Endothelial cell of umbilical vein (primary cell): ENCODE results near the gene SPAST. TPM values are rescaled to one million over a fixed set of nuclear protein-coding genes. Genes with fewer than 3 reads are reported as not detected.

Source experiments
- BruUV-seq: library from RNA; stranded (reverse); fragments of 400-500 nt; replicated peaks from 2 replicates; lab custom pipeline; 2021; lab: Mats Ljungman, UMichigan
- CTCF ChIA-PET: fragments of 300-600, 350-600 bp; sonication (Branson Sonifier 250); formaldehyde crosslinking; loops from one replicate; lab custom pipeline; 2021; ENCODE audit warnings: antibody characterized with exemption, inconsistent platforms; lab: Charles Lee
- POLR2A ChIA-PET: fragments of 300-600, 350-600 bp; sonication (Branson Sonifier 250); formaldehyde crosslinking; loops from one replicate; lab custom pipeline; 2021; ENCODE audit warnings: antibody characterized with exemption, inconsistent platforms; lab: Charles Lee
- DNase-seq: peaks from one replicate; pipeline ENCODE4 v3.0.0-alpha.2; 2011; ENCODE audit warnings: low read depth, low spot score
- FAIRE-seq: peaks from 2 replicates; lab custom pipeline; 2011; peaks lifted over from hg19 to GRCh38; lab: Jason Lieb, UNC
- H2AFZ ChIP-seq: 2 replicates; pipeline ENCODE4 v1.6.0; 2012; ENCODE audit warnings: low read depth, low read length, control low read depth, inconsistent platforms
- H3K27ac ChIP-seq: 2 replicates; pipeline ENCODE4 v1.5.1; 2011; ENCODE audit warnings: low read depth, mild to moderate bottlenecking, control low read depth, low read length, moderate library complexity; ENCODE audit not compliant: insufficient read depth
- H3K27me3 ChIP-seq, 2 experiments: 2 replicates each; pipeline versions ENCODE4 v1.6.0 to v1.6.1; 2011; ENCODE audit warnings: low read length in 2 of 2, mixed read lengths in 1 of 2; ENCODE audit not compliant: control insufficient read depth in 2 of 2, insufficient read depth in 2 of 2
- H3K36me3 ChIP-seq, 2 experiments: 2 replicates in 1 of 2; 3 replicates in 1 of 2; pipeline ENCODE4 v1.5.1; 2011; ENCODE audit warnings: low read length in 2 of 2, mild to moderate bottlenecking in 1 of 2, moderate library complexity in 1 of 2; ENCODE audit not compliant: control insufficient read depth in 2 of 2, insufficient read depth in 2 of 2; ENCODE audit errors: extremely low read depth in 1 of 2
- H3K4me1 ChIP-seq: 3 replicates; pipeline ENCODE4 v1.5.1; 2011; ENCODE audit warnings: mild to moderate bottlenecking, low read length; ENCODE audit not compliant: control insufficient read depth, insufficient read depth; ENCODE audit errors: extremely low read depth
- H3K4me2 ChIP-seq: 2 replicates; pipeline ENCODE4 v1.6.1; 2011; ENCODE audit warnings: low read length, control low read depth, mixed read lengths; ENCODE audit not compliant: insufficient read depth
- H3K4me3 ChIP-seq, 3 experiments: fragments of 200-600 bp in 1 of 3; sonication (generic), shearing (Covaris generic) in 1 of 3; replicated peaks in 1 of 3; 2 replicates each; pipeline ENCODE4 v1.5.1; 2011 to 2016; ENCODE audit warnings: control low read depth in 3 of 3, low read length in 3 of 3, mild to moderate bottlenecking in 2 of 3, inconsistent platforms in 1 of 3, low read depth in 1 of 3, moderate library complexity in 1 of 3; ENCODE audit not compliant: insufficient read depth in 1 of 3
- H3K79me2 ChIP-seq: 2 replicates; pipeline ENCODE4 v1.6.0; 2012; ENCODE audit warnings: low read length, inconsistent platforms; ENCODE audit not compliant: control insufficient read depth, insufficient read depth
- H3K9ac ChIP-seq: replicated peaks from 2 replicates; pipeline ENCODE3; 2011; ENCODE audit warnings: low read length, control low read depth; ENCODE audit not compliant: insufficient read depth; ENCODE audit errors: extremely low read depth
- H3K9me1 ChIP-seq: replicated peaks from 3 replicates; pipeline ENCODE4 v1.6.0; 2011; ENCODE audit warnings: mild to moderate bottlenecking, low read length; ENCODE audit not compliant: control insufficient read depth, insufficient read depth; ENCODE audit errors: extremely low read depth
- H3K9me3 ChIP-seq: replicated peaks from 2 replicates; pipeline ENCODE4 v1.5.1; 2012; ENCODE audit warnings: low read length, inconsistent platforms; ENCODE audit not compliant: control insufficient read depth, insufficient read depth
- H4K20me1 ChIP-seq: replicated peaks from 2 replicates; pipeline ENCODE3; 2011; ENCODE audit warnings: mild to moderate bottlenecking, low read length; ENCODE audit not compliant: control insufficient read depth, insufficient read depth; ENCODE audit errors: extremely low read depth
- CTCF ChIP-seq, 2 donors: IDR thresholded peaks; 1 replicate in 1 of 2; 2 replicates in 1 of 2; pipeline ENCODE4 v1.5.1; 2011; ENCODE audit warnings: low read length in 2 of 2, mild to moderate bottlenecking in 2 of 2, moderate library complexity in 2 of 2, control low read depth in 1 of 2, inconsistent platforms in 1 of 2, low read depth in 1 of 2; ENCODE audit not compliant: insufficient read depth in 1 of 2; ENCODE audit errors: extremely low read depth in 1 of 2
- EZH2 ChIP-seq: IDR thresholded peaks from 2 replicates; pipeline ENCODE4 v1.6.1; 2012; ENCODE audit warnings: borderline replicate concordance, low read depth, mild to moderate bottlenecking, moderate library complexity, low read length, inconsistent platforms; ENCODE audit not compliant: severe bottlenecking
- FOS ChIP-seq: IDR thresholded peaks from 2 replicates; pipeline ENCODE4 v1.6.1; 2011; ENCODE audit warnings: mild to moderate bottlenecking, low read length, moderate library complexity, borderline replicate concordance; ENCODE audit not compliant: insufficient read depth
- GATA2 ChIP-seq: IDR thresholded peaks from 2 replicates; pipeline ENCODE4 v1.7.0; 2011; ENCODE audit warnings: low read depth, mild to moderate bottlenecking, moderate library complexity, mixed read lengths, low read length; ENCODE audit not compliant: insufficient read length, insufficient read depth
- JUN ChIP-seq: IDR thresholded peaks from 2 replicates; pipeline ENCODE4 v1.6.1; 2011; ENCODE audit warnings: borderline replicate concordance, low read depth; ENCODE audit not compliant: insufficient read length, insufficient read depth
- MYC ChIP-seq: IDR thresholded peaks from one replicate; pipeline ENCODE4 v1.6.1; 2011; ENCODE audit warnings: mild to moderate bottlenecking, low read depth, low read length
- POLR2A ChIP-seq: IDR thresholded peaks from 2 replicates; pipeline ENCODE4 v1.6.1; 2012; ENCODE audit warnings: low read depth, mild to moderate bottlenecking, control low read depth, low read length
- POLR2AphosphoS5 ChIP-seq: IDR thresholded peaks from 2 replicates; pipeline ENCODE4 v1.6.1; 2012; ENCODE audit warnings: low read depth, mild to moderate bottlenecking, control low read depth, low read length, moderate library complexity; ENCODE audit not compliant: insufficient read depth
- dilution Hi-C: fragments of 300-500 bp; cut with MboI; formaldehyde crosslinking; loops from one replicate; pipeline ENCODE4 v1.15.0; 2019; ENCODE audit warnings: low sequenced_read_pairs; ENCODE audit not compliant: extremely low pct_ligation_motif_present
- intact Hi-C: fragments of 100-400 bp; cut with micrococcal nuclease; formaldehyde crosslinking; loops from one replicate; pipeline ENCODE4 v1.10.0; 2022
- polyA plus RNA-seq, 4 experiments: library from polyadenylated mRNA; depleted of rRNA in 3 of 4; stranded (reverse) in 3 of 4; unstranded in 1 of 4; fragments of >200 nt; gene quantifications; 2 replicates each; pipeline versions ENCODE4 v1.2.1 to v1.2.3, GENCODE V29; 2011 to 2012; ENCODE audit warnings: missing spikeins in 1 of 4
- total RNA-seq: library from RNA; stranded (reverse); gene quantifications from 2 replicates; pipeline ENCODE4 v1.2.3, GENCODE V29; 2021

Gene SPAST
- total and polyA plus RNA-seq, 2 donors (not counting 3 experiments of a cell fraction or from before 2014, with no cell fraction given): 4.7 to 24.9 TPM

GRCh38 chr2:32043561-32043960 is 19.8 kb upstream of the SPAST start:
- dilution Hi-C loops: no loop called here
- no TSS peak for BruUV-seq
- DNase-seq: no peak
- H3K9me3 ChIP-seq: no peaks in the 10 kb centered on the region
- H3K79me2 ChIP-seq: peaks cover 8% of the 10 kb centered on the region
- no peak overlapping the region for H3K4me3 ChIP-seq
- no peaks in the 10 kb centered on the region for H3K36me3 ChIP-seq
- no peaks in the 10 kb centered on the region for H3K27me3 ChIP-seq
- no peak overlapping the region for H3K9ac ChIP-seq
- no peak overlapping the region for H2AFZ ChIP-seq
- POLR2A ChIA-PET: no interaction called here
- H3K4me2 ChIP-seq: no peak overlapping the region
- TF ChIP-seq POLR2A (no peak), EZH2 (no peak), CTCF (IDR thresholded peaks at IDR 0.05; ENCODE audit: extremely low read depth in 1 of 2, insufficient read depth in 1 of 2, low read depth in 1 of 2, low read length in 2 of 2) (no peak), POLR2AphosphoS5 (no peak), GATA2 (no peak), MYC (no peak), FOS (no peak), JUN (no peak)
- no peaks in the 10 kb centered on the region for H3K9me1 ChIP-seq
- FAIRE-seq: no peak
- H3K27ac ChIP-seq: no peak overlapping the region
- H3K4me1 ChIP-seq: peaks cover 10% of the 10 kb centered on the region
- H4K20me1 ChIP-seq: no peaks in the 10 kb centered on the region
- CTCF ChIA-PET: no interaction called here
- intact Hi-C loops: no loop called here
